HT1080 (cell line): ENCODE data around the gene NECTIN2. TPM values are rescaled to one million over a fixed set of nuclear protein-coding genes. Genes with fewer than 3 reads are reported as not detected.
"Not testable (repeated sequence)": the region's sequence is repeated elsewhere in the genome, so short reads cannot be mapped to it uniquely, and the experiment has no call there.

Source experiments
- DNase-seq: peaks from one replicate; pipeline ENCODE4 v3.0.0-alpha.2; 2015; ENCODE audit warnings: low read depth
- total RNA-seq: library from RNA; depleted of rRNA; stranded (reverse); fragments of >200 nt; shearing (Covaris generic); gene quantifications from 2 replicates; pipeline ENCODE4 v1.2.3, GENCODE V29; 2014

NECTIN2 gene
- total RNA-seq, 1 experiment from 2014 or later = 151 TPM

- no peak for DNase-seq
Observed at GRCh38 chr19:44905437-44906160, 59.5 kb downstream of the NECTIN2 start, which contains the start of gene APOE. APOE (plus strand) TSS chr19:44905796; CDS start chr19:44906625, 829 bp downstream.

- DNase-seq = no peak
Observed at GRCh38 chr19:44907613-44908012, 61.5 kb downstream of the NECTIN2 start.

GRCh38 chr19:44908074-44908835 is 62.2 kb downstream of the NECTIN2 start:
- no peak for DNase-seq

GRCh38 chr19:44908836-44909261 is 62.8 kb downstream of the NECTIN2 start:
- no peak for DNase-seq

GRCh38 chr19:44909775-44910174 is 63.7 kb downstream of the NECTIN2 start:
- DNase-seq = no peak

GRCh38 chr19:44911896-44912295 is 65.8 kb downstream of the NECTIN2 start:
- DNase-seq = not testable (repeated sequence)

- no peak for DNase-seq
Observed at GRCh38 chr19:44912854-44913253, 66.8 kb downstream of the NECTIN2 start.

GRCh38 chr19:44913512-44914432 is 67.7 kb downstream of the NECTIN2 start:
- DNase-seq = not testable (repeated sequence)

GRCh38 chr19:44914433-44915206 is 68.5 kb downstream of the NECTIN2 start, which contains the start of gene APOC1:
APOC1 (plus strand) TSS chr19:44914608; CDS start chr19:44914892, 284 bp downstream.
- DNase-seq = peak; percentile 80

- no peak for DNase-seq
Observed at GRCh38 chr19:44924243-44924725, 78.2 kb downstream of the NECTIN2 start.

- peak; percentile 56 for DNase-seq
Observed at GRCh38 chr19:44925114-44925891, 79.2 kb downstream of the NECTIN2 start.

- not testable (repeated sequence) for DNase-seq
Observed at GRCh38 chr19:44926245-44927077, 80.4 kb downstream of the NECTIN2 start.

GRCh38 chr19:44927746-44928145 is 81.6 kb downstream of the NECTIN2 start:
- peak; percentile 61 for DNase-seq

- no peak for DNase-seq
Observed at GRCh38 chr19:44930088-44930487, 84.0 kb downstream of the NECTIN2 start.

GRCh38 chr19:44931541-44931940 is 85.4 kb downstream of the NECTIN2 start:
- no peak for DNase-seq
